Activated T-cell treated with anti-CD3 and anti-CD28 coated beads for 4 hours (primary cell): ENCODE results near the gene CDC25A.
"Not testable (repeated sequence)": the region's sequence is repeated elsewhere in the genome, so short reads cannot be mapped to it uniquely, and the experiment has no call there.

Experiments
- DNase-seq: peaks from one replicate; pipeline ENCODE4 v3.0.0-alpha.2; 2020

The CDC25A gene

DNA sequence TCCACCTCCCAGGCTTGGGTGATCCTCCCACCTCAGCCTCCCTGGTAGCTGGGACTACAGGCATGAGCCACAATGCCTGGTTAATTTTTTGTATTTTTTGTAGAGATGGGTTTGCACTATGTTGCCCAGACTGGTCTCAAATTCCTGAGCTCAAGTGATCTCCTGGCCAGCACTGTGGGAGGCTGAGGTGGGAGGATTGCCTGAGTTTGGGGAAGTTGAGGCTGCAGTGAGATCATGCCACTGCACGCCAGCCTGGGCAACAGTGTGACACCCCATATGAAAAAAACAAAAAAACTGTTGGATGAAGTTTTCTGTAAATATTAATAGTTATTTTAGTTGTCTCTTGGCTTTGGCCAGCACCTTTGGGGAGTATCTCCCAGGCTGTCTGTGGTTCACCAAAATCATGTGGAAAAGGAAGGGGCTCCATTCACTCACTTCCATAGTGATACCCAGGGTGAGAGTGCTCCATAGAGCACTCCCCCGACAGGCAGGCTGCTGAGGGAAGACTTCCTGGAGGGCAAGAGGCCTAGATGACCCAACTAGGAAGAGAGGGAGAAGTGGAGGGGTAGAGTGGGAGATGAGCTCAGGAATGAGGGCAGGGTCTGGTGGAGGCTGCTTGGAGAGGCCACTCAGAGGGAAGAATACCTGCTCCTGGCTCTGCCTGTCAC lies 47.1 kb downstream of the CDC25A start:
- no peak for DNase-seq

DNA sequence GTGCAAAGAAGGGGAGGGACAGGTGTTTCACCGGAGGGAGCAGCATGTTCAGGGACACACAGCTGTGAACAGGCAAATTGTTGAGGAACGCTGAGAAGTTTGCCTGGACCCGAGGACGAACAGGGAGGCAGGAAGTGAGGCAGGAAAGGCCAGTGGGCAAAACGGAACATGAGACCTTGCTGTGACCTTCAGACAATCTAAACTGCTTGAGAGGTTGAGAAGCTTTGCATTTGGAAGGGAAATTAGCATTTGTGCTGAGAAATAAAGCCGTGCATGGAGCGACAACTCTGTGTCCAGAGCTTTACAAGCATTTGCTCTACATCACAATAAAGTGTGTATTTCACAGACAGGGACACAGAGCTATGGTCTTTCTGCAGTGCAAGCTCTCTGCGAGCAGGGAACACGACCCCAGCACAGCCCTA lies 47.9 kb downstream of the CDC25A start:
- no peak for DNase-seq

DNA sequence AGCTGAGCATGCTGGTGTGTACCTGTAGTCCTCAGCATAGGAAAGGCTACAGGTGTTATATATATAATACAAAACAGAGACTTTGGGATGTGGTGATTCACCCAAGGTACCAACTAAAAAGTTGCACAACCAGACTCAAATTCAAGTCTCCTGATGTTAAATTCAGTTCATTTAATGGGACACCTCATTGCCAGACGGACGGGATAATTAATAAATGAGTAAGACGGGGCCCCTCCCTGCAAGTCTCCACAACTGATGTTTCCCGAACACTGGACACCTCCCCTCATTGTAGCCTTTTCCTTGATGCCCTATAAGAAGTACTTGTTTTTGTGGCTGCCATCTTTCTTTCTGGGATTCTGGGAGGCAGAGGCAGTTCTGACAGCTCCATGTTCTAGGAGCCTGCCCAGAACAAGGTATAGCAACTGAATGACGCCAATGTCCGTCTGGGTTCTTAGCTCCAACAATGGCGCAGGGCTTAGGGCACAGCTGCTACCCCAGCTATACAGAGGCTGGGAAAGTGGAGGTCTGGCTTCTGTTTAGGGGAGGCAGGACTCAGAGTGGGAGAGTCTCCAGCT lies 50.7 kb downstream of the CDC25A start:
- DNase-seq, result no peak

DNA sequence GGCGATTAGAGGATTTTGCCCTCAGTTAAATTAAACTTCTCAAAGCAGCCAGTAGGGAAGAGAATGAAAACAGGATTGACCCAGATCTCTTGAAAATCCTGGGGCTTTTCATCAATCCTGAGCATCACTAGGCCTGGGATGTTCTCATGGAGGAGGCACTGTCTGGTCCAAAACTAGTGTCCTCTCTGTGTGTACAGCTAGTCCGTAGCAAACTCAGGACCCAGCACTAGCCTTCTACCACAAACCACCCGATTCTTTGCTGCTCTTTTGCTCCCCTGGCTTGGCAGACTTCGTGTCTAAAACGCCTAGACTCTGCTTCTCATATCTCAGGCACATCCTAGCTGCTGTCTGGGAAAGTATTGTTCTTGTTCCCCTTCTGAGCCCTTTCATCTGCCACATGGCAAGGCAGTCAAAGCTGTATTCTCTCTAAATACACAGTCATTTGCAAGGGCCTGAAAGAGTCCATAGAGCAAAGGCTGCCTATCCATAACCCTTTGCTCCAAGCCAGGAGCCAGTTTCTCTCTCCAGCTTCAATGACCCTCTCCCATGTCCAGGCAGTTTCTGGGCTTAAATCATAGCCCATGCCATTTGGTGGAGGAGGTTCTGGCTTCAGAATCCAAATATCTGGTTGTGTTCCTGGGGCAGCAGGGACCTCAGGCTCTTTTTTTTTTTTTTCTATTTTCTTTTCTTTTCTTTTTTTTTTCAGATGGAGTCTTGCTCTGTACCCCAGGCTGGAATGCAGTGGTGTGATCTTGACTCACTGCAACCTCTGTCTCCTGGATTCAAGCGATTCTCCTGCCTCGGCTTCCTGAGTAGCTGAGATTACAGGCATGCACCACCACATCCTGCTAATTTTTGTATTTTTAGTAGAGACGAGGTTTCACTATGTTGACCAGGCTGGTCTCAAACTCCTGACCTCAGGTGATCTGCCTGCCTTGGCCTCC lies 52.4 kb downstream of the CDC25A start:
- DNase-seq, result no peak

DNA sequence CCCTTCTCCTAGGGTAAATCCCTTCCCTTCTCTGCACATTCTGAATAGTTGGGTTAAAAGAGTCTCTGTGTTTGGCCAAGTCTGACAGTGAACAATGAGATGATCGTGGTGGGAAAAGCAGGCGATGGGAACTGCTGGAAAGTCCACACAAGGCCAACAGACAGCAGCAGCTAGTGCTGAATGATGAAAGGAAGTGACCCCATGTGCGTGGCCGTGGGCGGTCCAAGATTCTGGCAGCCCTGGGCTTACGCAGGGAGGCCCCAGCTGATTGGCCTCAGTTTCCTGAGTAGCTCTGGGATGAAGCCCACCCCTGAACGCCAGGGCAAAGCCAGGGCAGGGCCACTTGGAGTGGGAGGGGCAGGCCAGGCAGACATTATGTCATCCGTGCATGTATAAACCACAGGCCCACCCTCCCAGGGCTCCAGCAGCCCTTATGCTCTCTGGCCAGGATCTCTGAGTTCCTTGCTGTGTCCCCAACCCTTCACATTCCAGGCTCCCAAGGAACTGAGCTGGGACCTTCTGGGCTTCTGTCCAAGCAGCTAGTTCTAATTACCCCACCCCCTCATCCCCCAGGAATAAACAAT lies 57.8 kb downstream of the CDC25A start:
- no peak for DNase-seq

DNA sequence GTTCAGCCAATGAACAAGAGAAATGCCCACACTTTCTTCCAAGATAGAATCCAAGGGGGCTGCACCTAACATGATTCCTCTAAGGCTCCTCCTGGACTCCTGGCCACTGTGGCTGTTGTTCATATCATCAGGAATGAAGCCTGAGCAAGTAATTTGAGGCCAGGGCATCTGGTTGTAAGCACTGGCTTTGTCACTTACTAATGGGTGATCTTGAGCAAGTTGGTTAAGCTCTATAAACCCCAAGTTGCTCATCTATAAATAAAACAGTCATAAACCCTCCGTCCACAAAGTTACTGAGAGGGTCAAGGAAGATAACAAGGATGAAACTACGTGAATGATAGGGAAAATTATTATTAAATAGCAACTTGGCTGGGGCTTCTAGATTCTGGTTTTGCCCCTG lies 58.3 kb downstream of the CDC25A start:
- DNase-seq, result no peak

DNA sequence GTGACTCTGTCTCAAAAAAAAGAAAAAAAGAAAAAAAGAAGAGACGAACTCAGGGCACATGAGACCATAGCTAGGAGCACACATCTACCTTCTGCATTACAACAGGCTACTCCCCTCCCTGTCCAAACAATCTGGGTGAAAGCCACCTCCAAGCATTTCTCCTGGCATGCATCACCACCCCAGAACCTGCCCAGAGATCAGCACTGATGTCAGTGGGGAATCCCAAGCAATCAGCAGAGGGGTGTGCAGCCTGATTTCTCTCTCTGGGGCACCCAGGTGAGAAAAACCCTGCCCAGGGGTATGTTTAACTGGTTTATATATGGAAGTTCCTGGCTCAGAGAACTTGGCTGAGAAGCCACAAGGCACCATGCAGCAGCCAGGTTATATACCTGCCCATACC lies 59.4 kb downstream of the CDC25A start:
- no peak for DNase-seq

DNA sequence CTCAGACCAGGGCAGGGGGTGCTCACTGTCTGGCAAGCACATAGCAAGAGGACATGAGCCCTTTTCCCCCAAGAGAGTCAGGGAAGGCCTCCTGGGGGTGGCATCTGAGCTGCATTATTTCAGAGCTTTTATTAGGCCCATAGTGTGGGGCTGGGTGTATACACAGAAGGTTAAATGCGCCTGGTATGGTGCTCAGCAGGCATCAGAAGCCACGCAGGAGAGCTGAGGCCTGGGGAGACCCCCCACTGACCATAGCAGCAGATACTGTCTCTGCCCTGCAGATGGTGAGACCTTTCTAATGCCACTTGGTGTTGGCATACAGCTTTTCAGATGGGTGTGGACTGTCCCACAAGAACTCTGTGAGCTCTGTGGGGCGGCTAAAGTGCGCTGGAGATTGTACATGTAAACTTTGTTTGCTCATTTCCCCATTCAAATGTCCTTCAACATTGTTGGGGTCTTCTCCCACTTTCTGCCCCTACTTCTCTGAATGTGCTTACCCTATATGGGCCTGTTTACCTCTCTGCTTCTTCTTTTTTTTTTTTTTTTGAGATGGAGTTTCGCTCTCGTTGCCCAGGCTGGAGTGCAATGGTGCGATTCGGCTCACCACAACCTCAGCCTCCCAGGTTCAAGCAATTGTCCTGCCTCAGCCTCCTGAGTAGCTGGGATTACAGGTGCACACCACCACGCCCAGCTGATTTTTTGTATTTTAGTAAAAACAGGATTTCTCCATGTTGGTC lies 62.2 kb downstream of the CDC25A start:
- DNase-seq, result no peak

DNA sequence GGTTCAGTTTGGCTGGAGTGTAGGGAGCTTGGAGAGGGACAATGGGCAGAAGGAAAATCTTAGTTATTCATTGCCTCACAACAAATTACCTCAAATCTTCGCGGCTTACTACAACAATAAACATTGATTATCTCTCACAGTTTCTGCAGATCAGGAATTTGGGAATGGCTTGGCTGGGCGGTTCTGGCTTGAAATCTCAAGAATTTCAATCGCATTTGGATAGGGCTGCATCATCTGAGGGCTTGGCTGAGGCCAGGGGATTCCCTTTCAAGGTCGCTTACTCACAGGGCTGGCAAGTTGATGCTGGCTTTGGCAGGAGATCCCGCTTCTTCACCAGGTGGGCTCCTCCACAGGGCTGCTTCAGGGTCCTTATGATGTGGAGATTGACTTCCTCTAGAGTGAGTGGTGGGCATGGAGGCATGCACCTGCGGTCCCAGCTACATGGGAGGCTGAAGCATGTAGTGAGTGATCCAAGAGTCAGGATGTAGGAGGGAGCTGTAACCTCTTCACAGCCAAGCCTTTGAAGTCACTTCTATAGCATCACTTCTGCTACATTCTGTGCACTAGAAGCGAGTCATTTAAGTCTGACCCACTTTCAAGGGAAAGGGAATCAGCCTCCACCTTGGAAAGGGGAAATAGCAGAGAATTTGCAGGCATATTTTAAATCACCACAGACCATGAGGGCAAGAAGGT lies 63.1 kb downstream of the CDC25A start:
- DNase-seq, result no peak

DNA sequence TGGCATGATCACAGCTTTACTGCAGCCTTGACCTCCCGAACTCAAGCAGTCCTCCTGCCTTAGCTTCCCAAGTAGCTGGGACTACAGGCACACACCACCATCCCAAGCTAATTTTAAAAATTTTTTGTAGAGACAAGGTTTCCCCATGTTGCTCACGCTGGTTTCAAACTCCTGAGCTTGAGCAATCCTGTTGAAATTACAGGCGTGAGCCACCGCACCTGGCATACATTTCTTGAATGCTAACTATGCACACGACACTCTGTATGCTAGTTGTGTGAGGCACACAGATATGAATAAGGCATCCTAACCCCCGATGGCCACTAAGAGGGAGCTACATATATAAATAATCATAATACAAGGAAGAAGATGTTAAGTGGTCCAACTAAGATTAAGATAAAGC lies 64.9 kb downstream of the CDC25A start:
- no peak for DNase-seq

DNA sequence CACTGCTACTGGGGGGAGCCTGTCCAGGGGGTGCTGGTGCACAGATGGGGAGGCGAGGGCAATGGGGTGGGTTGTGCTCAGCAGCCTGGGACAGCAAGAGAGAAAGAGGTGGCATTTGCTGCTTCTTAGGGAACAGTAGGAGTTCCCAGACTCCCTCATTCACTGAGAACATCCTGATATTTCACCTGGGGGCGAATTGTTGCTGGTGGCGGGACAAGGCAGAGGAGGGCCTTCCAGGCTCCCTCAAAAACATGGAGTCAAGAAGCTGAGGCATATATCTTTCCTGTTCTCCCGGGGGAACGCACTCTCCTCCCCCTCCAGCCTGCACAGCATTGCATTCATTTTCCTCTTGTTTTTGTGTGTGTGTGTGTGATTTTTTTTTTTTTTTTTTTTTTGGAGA lies 65.7 kb downstream of the CDC25A start:
- no peak for DNase-seq

DNA sequence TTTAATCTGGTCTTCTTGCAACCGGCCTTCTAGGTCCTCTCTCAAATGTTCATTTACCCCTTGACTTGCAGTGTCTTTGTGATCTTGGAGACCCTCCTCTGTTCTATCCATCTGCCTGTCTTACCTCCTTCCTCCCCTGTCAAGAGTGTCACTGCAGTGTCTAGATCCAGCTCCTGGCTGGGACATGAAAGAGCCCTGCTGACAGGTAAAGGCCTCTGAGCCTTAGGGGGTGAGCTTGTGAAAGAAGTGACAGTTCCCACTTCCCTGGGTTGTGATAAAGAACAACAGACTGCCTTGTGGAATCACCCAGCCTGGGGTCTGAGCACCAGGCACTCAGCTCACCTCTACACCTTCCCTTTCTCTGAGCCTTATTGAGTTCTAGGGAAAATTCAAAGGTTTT lies 68.0 kb downstream of the CDC25A start:
- no peak for DNase-seq

DNA sequence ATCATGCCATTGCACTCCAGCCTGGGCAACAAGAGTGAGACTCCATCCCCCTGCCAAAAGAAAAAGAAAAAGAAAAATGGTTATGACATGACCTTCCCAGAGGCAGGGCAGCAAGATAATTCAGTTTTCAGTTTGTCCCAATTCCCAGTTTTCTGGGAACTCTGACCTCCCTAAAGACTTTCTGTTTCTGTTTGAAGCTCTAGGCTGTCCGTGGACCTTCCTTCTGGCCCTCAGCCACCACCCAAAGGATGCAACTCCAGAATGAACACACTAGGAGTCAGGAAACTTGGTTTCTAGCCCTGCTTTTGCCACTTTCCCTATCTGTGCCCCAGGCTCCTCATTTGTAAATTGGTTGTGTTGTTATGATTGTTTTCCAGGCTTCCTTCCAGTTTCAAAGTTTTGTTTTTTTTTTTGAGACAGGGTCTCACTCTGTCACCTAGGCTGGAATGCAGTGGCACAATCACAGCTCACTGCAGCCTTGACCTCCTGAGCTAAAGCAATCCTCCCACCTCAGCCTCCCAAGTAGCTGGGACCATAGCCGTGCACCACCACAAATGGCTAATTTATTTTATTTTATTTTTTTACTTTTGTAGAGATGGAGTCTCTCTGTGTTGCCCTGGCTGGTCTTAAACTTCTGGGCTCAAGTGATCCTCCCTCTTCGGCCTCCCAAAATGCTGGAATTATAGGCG lies 68.6 kb downstream of the CDC25A start:
- DNase-seq, result no peak

DNA sequence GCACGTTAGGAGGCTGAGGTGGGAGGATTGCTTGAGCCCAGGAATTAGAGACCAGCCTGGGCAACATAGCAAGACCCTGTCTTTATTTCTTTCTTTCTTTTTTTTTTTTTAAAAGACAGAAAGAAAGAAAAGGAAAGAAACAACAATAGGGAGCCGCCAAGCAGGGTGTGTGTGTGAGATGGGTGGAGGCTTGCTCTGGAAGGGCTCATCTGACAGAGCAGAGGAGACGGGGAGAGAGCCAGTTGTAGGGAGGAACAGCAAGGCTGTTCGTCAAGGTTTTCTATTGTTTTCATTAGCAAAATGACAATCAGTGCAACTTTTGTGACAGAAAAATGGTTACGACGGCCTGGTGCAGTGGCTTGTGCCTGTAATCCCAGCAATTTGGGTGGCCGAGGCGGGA lies 69.3 kb downstream of the CDC25A start:
- DNase-seq, result no peak

DNA sequence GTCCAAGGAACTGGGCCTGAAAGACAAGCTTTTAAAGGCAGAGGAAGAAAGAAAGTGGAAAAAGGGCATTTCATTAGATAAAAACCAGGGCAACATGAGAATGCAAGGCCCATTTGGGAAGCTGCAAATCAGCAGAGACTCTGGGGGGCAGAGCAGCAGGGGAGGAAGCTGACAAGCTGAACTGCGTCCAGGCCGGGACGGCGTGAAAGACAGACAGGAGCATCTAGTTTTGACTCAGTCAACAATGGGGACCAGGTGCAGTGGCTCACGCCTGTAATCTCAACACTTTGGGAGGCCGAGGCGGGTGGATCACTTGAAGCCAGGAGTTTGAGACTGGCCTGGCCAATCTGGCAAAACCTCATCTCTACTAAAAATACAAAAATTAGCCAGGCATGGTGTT lies 69.9 kb downstream of the CDC25A start:
- no peak for DNase-seq

DNA sequence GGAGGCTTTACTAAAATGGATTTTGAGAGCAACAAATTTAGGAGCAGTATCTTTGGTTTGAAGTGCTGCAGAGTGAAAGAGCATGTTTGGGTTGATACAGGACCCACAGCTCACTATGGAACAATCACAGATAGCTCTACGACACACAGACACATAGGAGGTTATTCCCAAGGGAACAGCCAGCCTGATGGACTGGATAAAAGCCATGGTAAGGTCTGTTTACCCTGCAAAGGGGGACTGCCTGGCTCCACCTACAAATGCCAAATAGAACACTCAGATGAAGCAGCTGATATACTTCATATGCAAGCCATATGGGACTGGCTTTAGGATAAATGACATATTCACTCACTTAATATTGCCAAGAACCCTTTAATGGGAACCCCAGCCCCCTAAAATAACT lies 75.4 kb downstream of the CDC25A start:
- DNase-seq, result no peak

DNA sequence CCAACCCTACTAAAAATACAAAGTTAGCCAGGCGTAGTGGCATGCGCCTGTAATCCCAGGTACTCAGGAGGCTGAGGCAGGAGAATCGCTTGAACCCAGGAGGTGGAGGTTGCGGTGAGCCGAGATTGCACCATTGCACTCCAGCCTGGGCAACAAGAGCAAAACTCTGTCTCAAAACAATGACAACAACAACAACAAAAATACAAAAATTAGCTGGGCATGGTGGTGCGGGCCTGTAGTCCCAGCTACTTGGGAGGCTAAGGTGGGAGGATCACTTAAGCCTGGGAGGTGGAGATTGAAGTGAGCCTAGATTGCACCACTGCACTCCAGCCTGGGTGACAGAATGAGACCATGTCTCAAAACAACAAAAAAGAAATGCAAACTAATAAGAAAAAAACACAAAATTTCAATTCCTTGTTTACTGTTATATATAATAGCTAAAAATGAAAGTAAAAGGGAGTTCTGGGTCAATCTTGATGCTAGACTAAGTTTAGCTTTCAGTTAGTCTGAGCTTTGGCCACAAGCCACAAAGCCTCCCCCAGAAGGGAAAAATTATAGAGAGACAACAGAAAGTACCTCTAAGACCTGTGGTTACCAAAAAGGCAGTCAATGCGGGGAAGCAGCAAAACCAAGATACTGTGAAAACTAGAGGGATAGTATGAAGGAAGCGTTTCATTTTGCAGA lies 76.0 kb downstream of the CDC25A start:
- not testable (repeated sequence) for DNase-seq

DNA sequence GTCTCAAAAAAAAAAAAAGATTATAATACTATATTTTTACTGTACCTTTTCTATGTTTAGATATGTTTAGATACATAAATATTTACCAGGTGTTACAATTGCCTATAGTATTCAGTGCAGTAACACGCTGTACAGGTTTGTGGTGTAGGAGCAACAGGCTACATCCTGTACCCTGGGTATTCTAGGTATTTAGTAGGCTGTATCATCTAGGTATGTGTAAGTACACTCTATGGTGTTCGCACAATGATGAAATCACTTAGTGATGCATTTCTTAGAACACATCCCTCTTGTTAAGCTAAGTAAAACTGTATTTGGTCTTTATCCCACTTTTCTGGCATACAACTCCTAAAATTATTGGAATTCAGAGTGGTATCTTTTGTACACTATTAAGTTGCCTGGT lies 77.8 kb downstream of the CDC25A start:
- DNase-seq, result no peak

DNA sequence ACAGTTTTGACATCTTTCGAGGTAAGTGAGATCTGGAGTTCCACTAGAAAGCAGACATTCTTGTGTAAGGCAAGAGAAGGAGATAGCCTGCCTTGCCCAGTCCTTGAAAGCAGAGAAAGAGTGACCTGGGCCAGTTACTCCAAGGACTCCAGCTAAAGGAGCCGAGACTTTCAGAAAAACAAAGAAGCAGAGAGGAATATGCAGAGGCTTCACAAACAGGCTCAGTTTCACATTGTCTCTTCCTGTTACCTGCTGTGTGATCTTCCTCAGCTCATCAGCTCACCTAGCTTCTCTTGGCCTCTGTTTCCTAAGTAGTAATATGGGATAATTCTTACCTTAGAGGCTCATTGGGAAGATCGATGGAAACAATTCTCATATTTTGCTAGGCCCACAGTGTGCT lies 81.0 kb downstream of the CDC25A start:
- DNase-seq, result no peak
